GM21825 (cell line): Measurements from ENCODE around the gene TCP11.

Experiments used
- ATAC-seq: cut with Tn5 transposase; IDR thresholded peaks from one replicate; pipeline ENCODE4 v1.9.1; 2021; ENCODE audit warnings: mild to moderate bottlenecking, moderate library complexity; ENCODE audit not compliant: unreplicated experiment

The TCP11 gene

GRCh38 chr6:35173427-35174087 is 32.4 kb upstream of the TCP11 start:
- ATAC-seq: no peak

- ATAC-seq: no peak
Observed at GRCh38 chr6:35173044-35173426, 31.9 kb upstream of the TCP11 start.

- ATAC-seq: no peak
Observed at GRCh38 chr6:35170891-35171290, 29.8 kb upstream of the TCP11 start.

GRCh38 chr6:35170166-35170565 is 29.0 kb upstream of the TCP11 start:
- no peak for ATAC-seq

- ATAC-seq: no peak
Observed at GRCh38 chr6:35168461-35168861, 27.3 kb upstream of the TCP11 start.

GRCh38 chr6:35167505-35167904 is 26.4 kb upstream of the TCP11 start:
- ATAC-seq: no peak

- ATAC-seq: no peak
Observed at GRCh38 chr6:35166520-35166919, 25.4 kb upstream of the TCP11 start.

GRCh38 chr6:35166116-35166515 is 25.0 kb upstream of the TCP11 start:
- no peak for ATAC-seq

- ATAC-seq: no peak
Observed at GRCh38 chr6:35165630-35166071, 24.5 kb upstream of the TCP11 start.

- no peak for ATAC-seq
Observed at GRCh38 chr6:35164868-35165267, 23.7 kb upstream of the TCP11 start.

GRCh38 chr6:35164277-35164676 is 23.1 kb upstream of the TCP11 start:
- ATAC-seq: no peak

- no peak for ATAC-seq
Observed at GRCh38 chr6:35163836-35164235, 22.7 kb upstream of the TCP11 start.

GRCh38 chr6:35161776-35162607 is 20.9 kb upstream of the TCP11 start:
- ATAC-seq: no peak

GRCh38 chr6:35161266-35161665 is 20.1 kb upstream of the TCP11 start:
- ATAC-seq: no peak

- no peak for ATAC-seq
Observed at GRCh38 chr6:35160642-35161041, 19.5 kb upstream of the TCP11 start.

- no peak for ATAC-seq
Observed at GRCh38 chr6:35158520-35158919, 17.4 kb upstream of the TCP11 start.

- no peak for ATAC-seq
Observed at GRCh38 chr6:35154947-35155346, 13.8 kb upstream of the TCP11 start.

- ATAC-seq: no peak
Observed at GRCh38 chr6:35154262-35154661, 13.1 kb upstream of the TCP11 start.

- no peak for ATAC-seq
Observed at GRCh38 chr6:35152067-35152707, 11.0 kb upstream of the TCP11 start.

GRCh38 chr6:35151466-35151865 is 10.3 kb upstream of the TCP11 start:
- ATAC-seq: no peak

- ATAC-seq: no peak
Observed at GRCh38 chr6:35149891-35150566, 8.9 kb upstream of the TCP11 start.
